A549 (cell line): Measurements from ENCODE around the gene OR2B3. TPM values are rescaled to one million over a fixed set of nuclear protein-coding genes. Genes with fewer than 3 reads are reported as not detected.

Experiments used
- ATAC-seq, 2 experiments: fragments of 200-7000 bp in 1 of 2; fragments of >200 bp in 1 of 2; cut with Nextera tagmentation in 1 of 2; cut with Tn5 transposase in 1 of 2; 3 replicates each; pipeline versions ENCODE4 v1.8.0 to v1.9.1; 2018 to 2020; ENCODE audit warnings: mild to moderate bottlenecking in 1 of 2, moderate library complexity in 1 of 2
- CTCF ChIA-PET: fragments of 300-600 bp; sonication (Branson Sonifier 250); formaldehyde crosslinking; extraction: SDS; loops from one replicate; lab custom pipeline; 2021; ENCODE audit warnings: antibody characterized with exemption, inconsistent platforms; lab: Yijun Ruan, JAX
- POLR2A ChIA-PET: fragments of 350-600 bp; formaldehyde crosslinking; extraction: SDS; loops from one replicate; lab custom pipeline; 2021; ENCODE audit warnings: antibody characterized with exemption, inconsistent platforms; lab: Yijun Ruan, JAX
- DNase-seq, 2 experiments: peaks; one replicate each; pipeline versions ENCODE4 v3.0.0 to v3.0.0-alpha.2; 2011 to 2016; ENCODE audit warnings: low read depth in 1 of 2, low spot score in 1 of 2
- FAIRE-seq: peaks from 2 replicates; lab custom pipeline; 2011; peaks lifted over from hg19 to GRCh38; lab: Jason Lieb, UNC
- H3K27ac ChIP-seq, 2 experiments: fragments of >200 bp; sonication (Bioruptor Twin); formaldehyde crosslinking; 3 replicates each; pipeline ENCODE4 v1.5.1; 2016 to 2017
- H3K4me1 ChIP-seq: fragments of >200 bp; sonication (Bioruptor Twin); formaldehyde crosslinking; 3 replicates; pipeline ENCODE4 v1.6.1; 2016
- H3K4me2 ChIP-seq: fragments of >200 bp; sonication (Bioruptor Twin); formaldehyde crosslinking; 3 replicates; pipeline ENCODE4 v1.6.1; 2016
- H3K4me3 ChIP-seq: fragments of >200 bp; sonication (Bioruptor Twin); formaldehyde crosslinking; 3 replicates; pipeline ENCODE4 v1.5.1; 2016
- H3K9me3 ChIP-seq: fragments of >200 bp; sonication (Bioruptor Twin); formaldehyde crosslinking; 3 replicates; pipeline ENCODE4 v1.6.1; 2016
- BCL3 ChIP-seq: fragments of >200 bp; sonication (Bioruptor Twin); formaldehyde crosslinking; IDR thresholded peaks from 3 replicates; pipeline ENCODE4 v1.6.1; 2016
- CBX8 ChIP-seq: fragments of 200-600 bp; sonication (generic); IDR thresholded peaks from 2 replicates; pipeline ENCODE4 v1.6.1; 2016
- CEBPB ChIP-seq, 2 experiments: fragments of >200 bp in 1 of 2; sonication (Bioruptor Twin) in 1 of 2; formaldehyde crosslinking in 1 of 2; IDR thresholded peaks; 2 replicates each; pipeline ENCODE4 v1.6.1; 2012 to 2016
- EHF ChIP-seq: fragments of 250-450 bp; sonication (Bioruptor Pico); IDR thresholded peaks from 2 replicates; pipeline ENCODE4 v1.5.0; 2020; ENCODE audit warnings: mild to moderate bottlenecking
- ESRRA ChIP-seq: fragments of 150-350 bp; IDR thresholded peaks from 2 replicates; pipeline ENCODE4 v1.6.1; 2014; ENCODE audit warnings: mild to moderate bottlenecking, low read length, borderline replicate concordance
- FOSL2 ChIP-seq, 2 experiments: fragments of 450-650 bp in 1 of 2; fragments of >200 bp in 1 of 2; sonication (Bioruptor Twin) in 1 of 2; formaldehyde crosslinking; IDR thresholded peaks; 2 replicates each; pipeline versions ENCODE4 v1.5.0 to v1.6.1; 2016 to 2020; ENCODE audit warnings: mild to moderate bottlenecking in 1 of 2, moderate library complexity in 1 of 2
- FOXS1 ChIP-seq: fragments of 250-450 bp; sonication (Bioruptor Pico); IDR thresholded peaks from 2 replicates; pipeline ENCODE4 v1.5.0; 2020; ENCODE audit warnings: mild to moderate bottlenecking, moderate library complexity
- GATA3 ChIP-seq: IDR thresholded peaks from 2 replicates; pipeline ENCODE4 v1.6.1; 2012; ENCODE audit warnings: borderline replicate concordance
- HDAC2 ChIP-seq: fragments of 200-600 bp; sonication (generic); IDR thresholded peaks from 2 replicates; pipeline ENCODE4 v1.6.1; 2016
- HOXA7 ChIP-seq: fragments of 250-450 bp; sonication (Bioruptor Pico); IDR thresholded peaks from 2 replicates; pipeline ENCODE4 v1.5.0; 2020; ENCODE audit warnings: mild to moderate bottlenecking, moderate library complexity
- MAZ ChIP-seq: fragments of 150-350 bp; IDR thresholded peaks from 2 replicates; pipeline ENCODE4 v1.6.1; 2014; ENCODE audit warnings: antibody characterized with exemption, low read depth, low read length, borderline replicate concordance
- NPAS2 ChIP-seq: fragments of 250-450 bp; sonication (Bioruptor Pico); IDR thresholded peaks from 2 replicates; pipeline ENCODE4 v1.8.0; 2022; ENCODE audit warnings: mild to moderate bottlenecking, moderate library complexity, borderline replicate concordance
- NR3C1 ChIP-seq: fragments of >200 bp; sonication (Bioruptor Twin); formaldehyde crosslinking; IDR thresholded peaks from 3 replicates; pipeline ENCODE4 v1.6.1; 2017
- PBX3 ChIP-seq: IDR thresholded peaks from 2 replicates; pipeline ENCODE4 v1.6.1; 2012
- PHF8 ChIP-seq: fragments of 200-600 bp; sonication (generic); IDR thresholded peaks from 2 replicates; pipeline ENCODE4 v1.6.1; 2016; ENCODE audit warnings: low read depth, mild to moderate bottlenecking, antibody characterized with exemption, moderate library complexity, borderline replicate concordance
- POLR2AphosphoS2 ChIP-seq: conservative IDR thresholded peaks from 2 replicates; pipeline ENCODE4 v1.6.1; 2012; ENCODE audit warnings: low read length, improper control_type of control experiment, inconsistent platforms
- RFX5 ChIP-seq: fragments of 450-650 bp; IDR thresholded peaks from 2 replicates; pipeline ENCODE4 v1.7.1; 2014; ENCODE audit warnings: antibody characterized with exemption, mild to moderate bottlenecking, moderate library complexity
- RNF2 ChIP-seq: fragments of 200-600 bp; sonication (generic); IDR thresholded peaks from 2 replicates; pipeline ENCODE4 v1.6.1; 2016; ENCODE audit warnings: low read depth, mild to moderate bottlenecking, antibody characterized with exemption, moderate library complexity, borderline replicate concordance
- TP53 ChIP-seq: fragments of 250-450 bp; sonication (Bioruptor Pico); IDR thresholded peaks from 2 replicates; pipeline ENCODE4 v1.5.0; 2021; ENCODE audit warnings: mild to moderate bottlenecking, moderate library complexity
- ZSCAN20 ChIP-seq: fragments of 250-450 bp; sonication (Bioruptor Pico); IDR thresholded peaks from 2 replicates; pipeline ENCODE4 v1.8.0; 2022; ENCODE audit warnings: mild to moderate bottlenecking, moderate library complexity
- WGBS: methylation state at CpG from one replicate; pipeline ENCODE4 v1.1.6; 2017; ENCODE audit errors: missing lambda C conversion rate; 5-methylcytosine and 5-hydroxymethylcytosine counted together
- polyA plus RNA-seq, 4 experiments: library from polyadenylated mRNA; depleted of rRNA in 3 of 4; stranded (reverse); fragments of >200 nt; fragmentation: RNase III in 1 of 4; extraction: RNeasy Plus Mini Kit Qiagen cat#74134 plus additional on column Dnase treatment in 1 of 4; gene quantifications; 2 replicates in 3 of 4; 3 replicates in 1 of 4; pipeline ENCODE4 v1.2.3, GENCODE V29; 2011 to 2017
- TF ChIP-seq, protein P1 (sequence below): fragments of 250-450 bp; sonication (Bioruptor Pico); IDR thresholded peaks from 2 replicates; pipeline ENCODE4 v1.5.0; 2020; ENCODE audit warnings: low read depth, mild to moderate bottlenecking, moderate library complexity
- TF ChIP-seq, protein P2 (sequence below): fragments of >200 bp; sonication (Bioruptor Twin); formaldehyde crosslinking; IDR thresholded peaks from 3 replicates; pipeline ENCODE4 v1.5.1; 2016

Gene OR2B3
- polyA plus RNA-seq, 2 of the 4 experiments (the other 2 are of a cell fraction): not detected

- TF ChIP-seq FOXS1 (CRISPR knock-in tag): no peak
- TF ChIP-seq FOSL2 (IDR thresholded peaks at IDR 0.05): no peak
- TF ChIP-seq FOSL2 (CRISPR knock-in tag; IDR thresholded peaks at IDR 0.05): no peak
- no peak for TF ChIP-seq PBX3
- no peak for TF ChIP-seq POLR2AphosphoS2
- no peak for TF ChIP-seq RNF2
- TF ChIP-seq, protein P1, sequence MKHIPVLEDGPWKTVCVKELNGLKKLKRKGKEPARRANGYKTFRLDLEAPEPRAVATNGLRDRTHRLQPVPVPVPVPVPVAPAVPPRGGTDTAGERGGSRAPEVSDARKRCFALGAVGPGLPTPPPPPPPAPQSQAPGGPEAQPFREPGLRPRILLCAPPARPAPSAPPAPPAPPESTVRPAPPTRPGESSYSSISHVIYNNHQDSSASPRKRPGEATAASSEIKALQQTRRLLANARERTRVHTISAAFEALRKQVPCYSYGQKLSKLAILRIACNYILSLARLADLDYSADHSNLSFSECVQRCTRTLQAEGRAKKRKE (CRISPR knock-in tag): no peak
- no peak for TF ChIP-seq NR3C1
- TF ChIP-seq, all 56 proteins: peak for 0
Measured at GRCh38 chr6:29107758-29108157, 20.6 kb upstream of the OR2B3 start, which contains the start of gene OR2J3 (continued).

- Histone ChIP-seq H3K4me3 (no peak within 1 kb of the TSS), H3K9me3 (no peaks in the 10 kb centered on the region), H3K4me1 (no peaks in the 10 kb centered on the region), H3K4me2 (no peak within 1 kb of the TSS), H3K27ac (no peak within 1 kb of the TSS)
- DNase-seq (no peak), ATAC-seq (no peak), FAIRE-seq (no peak)
- 5% methylated on average over 3 of the region's 3 CpGs for WGBS
- POLR2A ChIA-PET: no interaction called here
- TF ChIP-seq GATA3 (no peak), ZSCAN20 (CRISPR knock-in tag) (no peak), MAZ (no peak), CBX8 (no peak), CEBPB (IDR thresholded peaks at IDR 0.05) (no peak), HDAC2 (no peak), RFX5 (no peak), TP53 (no peak), ESRRA (no peak)
- TF ChIP-seq, protein P2, sequence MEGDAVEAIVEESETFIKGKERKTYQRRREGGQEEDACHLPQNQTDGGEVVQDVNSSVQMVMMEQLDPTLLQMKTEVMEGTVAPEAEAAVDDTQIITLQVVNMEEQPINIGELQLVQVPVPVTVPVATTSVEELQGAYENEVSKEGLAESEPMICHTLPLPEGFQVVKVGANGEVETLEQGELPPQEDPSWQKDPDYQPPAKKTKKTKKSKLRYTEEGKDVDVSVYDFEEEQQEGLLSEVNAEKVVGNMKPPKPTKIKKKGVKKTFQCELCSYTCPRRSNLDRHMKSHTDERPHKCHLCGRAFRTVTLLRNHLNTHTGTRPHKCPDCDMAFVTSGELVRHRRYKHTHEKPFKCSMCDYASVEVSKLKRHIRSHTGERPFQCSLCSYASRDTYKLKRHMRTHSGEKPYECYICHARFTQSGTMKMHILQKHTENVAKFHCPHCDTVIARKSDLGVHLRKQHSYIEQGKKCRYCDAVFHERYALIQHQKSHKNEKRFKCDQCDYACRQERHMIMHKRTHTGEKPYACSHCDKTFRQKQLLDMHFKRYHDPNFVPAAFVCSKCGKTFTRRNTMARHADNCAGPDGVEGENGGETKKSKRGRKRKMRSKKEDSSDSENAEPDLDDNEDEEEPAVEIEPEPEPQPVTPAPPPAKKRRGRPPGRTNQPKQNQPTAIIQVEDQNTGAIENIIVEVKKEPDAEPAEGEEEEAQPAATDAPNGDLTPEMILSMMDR: no peak
- CTCF ChIA-PET: no interaction called here
Measured at GRCh38 chr6:29099190-29099589, 12.1 kb upstream of the OR2B3 start, which contains the start of gene OR2J1. Gene OR2J1, plus strand, starts transcription at chr6:29099490. Its CDS starts 1,453 bp downstream, at chr6:29100943.

DNA sequence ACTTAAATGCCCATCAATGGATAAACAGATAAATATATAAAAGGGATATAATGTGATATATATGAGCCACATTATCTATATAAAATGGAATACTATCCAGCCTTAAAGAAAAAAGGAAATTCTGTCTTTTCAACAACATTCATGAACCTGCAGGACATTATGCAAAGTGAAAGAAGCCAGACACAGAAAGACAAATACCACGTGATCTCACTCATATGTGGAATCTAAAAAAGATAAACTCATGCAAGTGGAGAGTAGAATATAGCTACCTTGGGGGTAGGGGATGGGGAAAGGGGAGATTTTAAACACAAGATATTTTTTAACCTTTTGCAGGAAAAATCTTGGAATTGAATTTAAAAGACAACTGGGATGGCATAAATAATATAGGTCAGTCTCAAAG, 10.7 kb upstream of the OR2B3 start:
- H3K27ac ChIP-seq: no peak overlapping the region
- no peaks in the 10 kb centered on the region for H3K9me3 ChIP-seq
- DNase-seq: no peak
- ChIA-PET CTCF (no interaction called here), POLR2A (no interaction called here)
- H3K4me1 ChIP-seq: no peaks in the 10 kb centered on the region
- FAIRE-seq: no peak
- H3K4me3 ChIP-seq: no peak overlapping the region
- H3K4me2 ChIP-seq: no peak overlapping the region
- ATAC-seq: no peak
- TF ChIP-seq HOXA7: no peak
- no peak for TF ChIP-seq NPAS2
- TF ChIP-seq PHF8: no peak
- no peak for TF ChIP-seq BCL3
- no peak for TF ChIP-seq EHF
- 11% methylated on average over 1 of the region's 1 CpG for WGBS
